T-helper 2 cell treated with Interferon-gamma antibody and Interleukin-4, amounts not matched to agents 5 μg/mL and 100 μg/mL, for 36 hours (primary cell): Measurements from ENCODE around the gene ANKRD39.

Experiments used
- DNase-seq: peaks from one replicate; pipeline ENCODE4 v3.0.0; 2021; ENCODE audit warnings: low spot score
- H3K27ac Mint-ChIP-seq: one replicate; pipeline ENCODE4 v1.8.0; 2021; ENCODE audit warnings: mild to moderate bottlenecking, mixed read lengths
- H3K27me3 Mint-ChIP-seq: one replicate; pipeline ENCODE4 v1.8.0; 2021; ENCODE audit warnings: low read depth, mixed read lengths
- H3K36me3 Mint-ChIP-seq: one replicate; pipeline ENCODE4 v1.8.0; 2021; ENCODE audit warnings: low read depth, mixed read lengths
- H3K4me1 Mint-ChIP-seq: one replicate; pipeline ENCODE4 v1.8.0; 2021; ENCODE audit warnings: low read depth, mixed read lengths
- H3K4me3 Mint-ChIP-seq: one replicate; pipeline ENCODE4 v1.8.0; 2022; ENCODE audit warnings: mild to moderate bottlenecking, moderate library complexity, mixed read lengths
- H3K9me3 Mint-ChIP-seq: one replicate; pipeline ENCODE4 v1.8.0; 2021; ENCODE audit warnings: mixed read lengths

ANKRD39 gene

DNA sequence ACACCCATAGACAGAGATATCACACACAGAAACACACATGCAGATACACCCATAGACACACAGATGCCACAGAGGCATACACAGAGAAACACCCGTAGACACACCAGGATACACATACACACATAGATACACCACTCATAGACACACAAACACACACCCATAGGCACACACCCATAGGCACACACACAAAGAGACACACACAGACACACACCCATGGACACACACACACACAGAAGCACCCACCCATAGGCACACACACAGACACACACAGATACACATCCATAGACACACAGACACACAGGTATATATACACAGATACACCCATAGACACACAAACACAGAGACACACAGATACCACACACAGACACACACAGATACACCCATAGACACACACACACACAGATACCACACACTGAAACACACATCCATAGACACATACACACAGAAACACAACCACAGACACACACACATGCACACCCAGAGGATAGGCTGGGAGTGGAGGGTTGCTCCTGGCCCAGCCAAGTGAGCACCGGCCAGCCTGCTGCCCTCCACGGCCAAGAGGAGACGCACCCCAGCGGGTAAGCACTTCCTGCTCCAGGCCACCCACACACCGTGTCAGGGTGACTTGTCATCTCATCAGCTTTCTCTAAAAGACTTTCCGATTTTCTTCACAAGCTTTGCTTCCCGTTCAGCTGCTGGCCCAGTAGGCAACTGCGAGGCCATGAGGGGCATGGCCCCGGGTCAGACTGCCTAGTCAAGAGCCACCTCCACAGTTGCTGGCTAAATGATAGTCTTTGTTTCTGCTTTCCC lies 55.8 kb downstream of the ANKRD39 start:
- H3K27me3 Mint-ChIP-seq: no peaks in the 10 kb centered on the region
- H3K9me3 Mint-ChIP-seq: no peaks in the 10 kb centered on the region
- DNase-seq: peak; percentile 35
- H3K36me3 Mint-ChIP-seq: peaks cover 7% of the 10 kb centered on the region
- peaks cover 9% of the 10 kb centered on the region for H3K4me1 Mint-ChIP-seq
- H3K4me3 Mint-ChIP-seq: no peak overlapping the region
- H3K27ac Mint-ChIP-seq: no peak overlapping the region

DNA sequence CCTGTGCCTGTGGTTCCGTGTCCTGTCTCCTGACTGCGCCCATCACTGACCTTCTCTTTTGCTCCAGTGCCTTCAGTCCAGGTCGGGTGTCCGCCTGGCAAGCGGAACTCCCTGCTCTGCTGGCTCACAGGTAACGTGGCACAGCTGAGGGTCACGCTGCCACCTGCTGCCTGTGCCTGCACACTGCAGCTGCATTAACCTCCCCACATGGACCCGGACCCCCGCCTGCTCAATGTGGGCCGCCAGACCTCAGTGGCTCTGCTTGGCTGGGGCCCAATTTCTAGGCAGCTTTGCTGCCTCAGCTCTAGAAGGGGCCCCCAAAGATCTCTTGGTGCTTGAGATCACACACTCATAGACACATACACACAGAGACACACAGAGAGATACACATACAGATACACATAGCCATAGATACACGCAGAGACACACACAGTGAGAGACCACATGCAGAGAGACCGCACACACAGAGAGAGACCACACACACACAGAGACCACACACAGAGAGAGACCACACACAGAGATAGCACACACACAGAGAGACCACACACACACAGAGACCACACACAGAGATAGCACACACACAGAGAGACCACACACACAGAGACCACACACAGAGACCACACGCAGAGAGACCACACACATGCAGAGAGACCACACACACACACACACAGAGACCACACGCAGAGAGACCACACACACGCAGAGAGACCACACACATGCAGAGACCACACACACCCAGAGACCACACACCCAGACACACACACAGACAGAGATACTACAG lies 56.6 kb downstream of the ANKRD39 start:
- no peak overlapping the region for H3K27ac Mint-ChIP-seq
- DNase-seq: peak; percentile 57
- no peaks in the 10 kb centered on the region for H3K9me3 Mint-ChIP-seq
- H3K36me3 Mint-ChIP-seq: peaks cover 3% of the 10 kb centered on the region
- H3K27me3 Mint-ChIP-seq: no peaks in the 10 kb centered on the region
- peaks cover 1% of the 10 kb centered on the region for H3K4me1 Mint-ChIP-seq
- no peak overlapping the region for H3K4me3 Mint-ChIP-seq

DNA sequence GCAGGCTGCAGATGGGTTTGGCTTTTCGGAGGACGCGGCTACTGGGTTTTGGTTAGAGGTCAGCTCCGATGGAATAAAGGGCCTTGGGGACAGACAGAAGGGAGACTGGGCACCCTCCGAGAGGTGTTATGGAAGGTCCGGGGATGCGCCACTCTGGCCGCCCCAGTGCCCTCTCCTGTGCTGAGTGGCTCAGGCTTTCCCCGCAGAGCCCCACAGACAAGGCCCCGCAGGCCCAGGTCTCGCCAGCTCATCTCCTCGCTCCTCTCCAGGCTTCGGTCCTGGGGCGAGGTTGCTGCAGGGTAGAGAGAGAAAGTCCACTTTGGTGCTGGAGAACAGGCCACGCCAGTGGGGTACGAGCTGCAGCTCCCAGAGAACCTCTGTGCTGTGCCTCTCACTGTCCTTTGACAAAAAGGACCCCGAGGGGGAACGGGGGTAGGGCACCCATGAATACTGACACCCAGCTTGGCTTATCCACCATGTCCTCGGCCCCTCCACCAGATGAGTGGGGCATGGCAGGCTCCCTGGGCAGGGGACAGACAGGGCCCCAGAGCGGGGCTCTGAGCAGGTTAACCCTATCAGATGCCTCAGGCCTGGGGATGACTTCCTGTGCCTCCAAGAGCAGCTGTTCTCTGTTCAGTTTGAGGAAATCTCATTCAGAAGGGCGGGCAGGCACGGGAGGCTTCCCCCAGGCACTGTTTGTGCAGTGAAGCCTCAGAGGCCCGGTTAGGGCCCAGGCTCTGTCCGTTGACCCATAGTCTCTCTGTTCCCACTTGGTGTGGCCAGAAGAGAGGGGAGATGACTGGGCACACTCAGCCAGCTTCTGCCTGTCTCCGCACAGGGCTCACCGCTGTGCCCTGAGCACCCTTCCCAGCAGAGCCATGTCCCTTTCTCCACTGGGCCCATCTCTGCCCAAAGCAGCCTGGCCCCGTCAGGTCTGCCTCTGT lies 57.5 kb downstream of the ANKRD39 start:
- DNase-seq: no peak
- Mint-ChIP-seq H3K36me3 (peaks cover 3% of the 10 kb centered on the region), H3K27me3 (no peaks in the 10 kb centered on the region), H3K4me3 (no peak overlapping the region), H3K9me3 (no peaks in the 10 kb centered on the region), H3K4me1 (no peaks in the 10 kb centered on the region), H3K27ac (no peak overlapping the region)

DNA sequence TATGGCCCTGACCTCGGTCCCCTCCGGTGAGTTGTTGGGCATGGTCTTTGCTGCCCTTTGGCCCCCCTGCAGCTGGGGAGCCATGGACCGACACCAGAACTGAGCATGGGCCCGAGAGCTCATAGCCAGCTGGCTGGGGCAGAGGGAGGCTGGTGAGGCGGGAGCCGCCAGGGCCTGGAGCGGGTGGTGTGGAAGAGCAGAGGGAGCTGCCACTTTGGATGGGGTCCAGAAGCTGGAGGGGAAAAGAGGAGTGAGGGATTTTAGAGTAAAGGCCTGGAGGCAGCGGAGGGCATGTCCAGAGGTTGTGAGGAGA lies 58.2 kb downstream of the ANKRD39 start:
- no peak overlapping the region for H3K4me3 Mint-ChIP-seq
- H3K36me3 Mint-ChIP-seq: peaks cover 3% of the 10 kb centered on the region
- no peaks in the 10 kb centered on the region for H3K9me3 Mint-ChIP-seq
- no peak overlapping the region for H3K27ac Mint-ChIP-seq
- DNase-seq: no peak
- H3K27me3 Mint-ChIP-seq: no peaks in the 10 kb centered on the region
- H3K4me1 Mint-ChIP-seq: no peaks in the 10 kb centered on the region

DNA sequence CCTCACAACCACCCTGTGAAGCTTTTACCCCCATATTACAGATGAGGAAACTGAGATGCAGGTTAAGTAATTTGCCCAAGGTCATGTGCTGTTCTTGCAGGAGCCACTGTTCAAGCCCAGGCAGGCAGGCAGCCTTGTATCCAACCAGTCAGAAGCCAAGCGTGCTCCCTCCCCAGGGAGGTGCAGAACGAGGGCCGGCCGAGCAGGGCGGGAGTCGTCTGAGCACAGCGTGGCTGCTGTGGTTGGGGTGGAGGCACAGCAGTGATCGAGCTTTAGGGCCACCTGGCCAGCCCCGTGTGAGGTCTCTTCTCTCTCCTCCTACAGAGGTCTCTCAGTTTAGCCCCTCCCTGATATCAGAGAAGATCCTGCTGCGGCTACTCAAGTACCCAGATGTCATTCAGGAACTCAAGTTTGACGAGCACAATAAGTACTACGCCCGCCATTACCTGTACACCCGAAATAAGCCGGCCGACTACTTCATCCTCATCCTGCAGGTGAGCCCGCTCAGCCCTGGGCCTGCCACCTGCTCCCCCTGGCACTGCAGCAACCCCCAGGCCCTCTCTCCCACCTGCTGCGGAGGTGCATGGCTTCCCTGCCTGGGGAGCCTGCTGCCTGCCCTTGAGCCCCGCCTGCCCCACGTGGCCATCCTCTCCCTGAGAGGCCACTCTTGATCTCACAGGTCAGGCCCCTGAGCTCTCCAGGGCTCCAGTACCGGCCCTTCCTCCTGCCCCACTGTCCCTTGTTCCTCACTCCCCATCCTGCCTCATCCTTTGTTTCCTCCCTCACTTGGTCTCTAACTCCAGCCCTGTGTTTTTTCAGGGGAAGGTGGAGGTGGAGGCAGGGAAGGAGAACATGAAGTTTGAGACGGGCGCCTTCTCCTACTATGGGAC lies 58.8 kb downstream of the ANKRD39 start:
- Mint-ChIP-seq H3K27me3 (no peaks in the 10 kb centered on the region), H3K36me3 (peaks cover 3% of the 10 kb centered on the region), H3K9me3 (no peaks in the 10 kb centered on the region), H3K27ac (no peak overlapping the region), H3K4me3 (no peak overlapping the region), H3K4me1 (no peaks in the 10 kb centered on the region)
- no peak for DNase-seq
